ENCODE data around the gene MYO7A.

- TF ChIP-seq, protein P1, sequence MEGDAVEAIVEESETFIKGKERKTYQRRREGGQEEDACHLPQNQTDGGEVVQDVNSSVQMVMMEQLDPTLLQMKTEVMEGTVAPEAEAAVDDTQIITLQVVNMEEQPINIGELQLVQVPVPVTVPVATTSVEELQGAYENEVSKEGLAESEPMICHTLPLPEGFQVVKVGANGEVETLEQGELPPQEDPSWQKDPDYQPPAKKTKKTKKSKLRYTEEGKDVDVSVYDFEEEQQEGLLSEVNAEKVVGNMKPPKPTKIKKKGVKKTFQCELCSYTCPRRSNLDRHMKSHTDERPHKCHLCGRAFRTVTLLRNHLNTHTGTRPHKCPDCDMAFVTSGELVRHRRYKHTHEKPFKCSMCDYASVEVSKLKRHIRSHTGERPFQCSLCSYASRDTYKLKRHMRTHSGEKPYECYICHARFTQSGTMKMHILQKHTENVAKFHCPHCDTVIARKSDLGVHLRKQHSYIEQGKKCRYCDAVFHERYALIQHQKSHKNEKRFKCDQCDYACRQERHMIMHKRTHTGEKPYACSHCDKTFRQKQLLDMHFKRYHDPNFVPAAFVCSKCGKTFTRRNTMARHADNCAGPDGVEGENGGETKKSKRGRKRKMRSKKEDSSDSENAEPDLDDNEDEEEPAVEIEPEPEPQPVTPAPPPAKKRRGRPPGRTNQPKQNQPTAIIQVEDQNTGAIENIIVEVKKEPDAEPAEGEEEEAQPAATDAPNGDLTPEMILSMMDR (IDR thresholded peaks at IDR 0.05; ENCODE audit: poor library complexity): no peak
- TF ChIP-seq EZH2 (IDR thresholded peaks at IDR 0.05; ENCODE audit: borderline replicate concordance) (no peak), EZH2phosphoT487 (IDR thresholded peaks at IDR 0.05; ENCODE audit: low read depth, severe bottlenecking, unreplicated experiment) (no peak)
These were observed 10.1 kb downstream of the MYO7A start for GRCh38 chr11:77138106-77138649.

All from hepatocyte (in vitro differentiated cells).